GM21717 (cell line): Measurements from ENCODE around the gene PAQR5.
"Not testable (repeated sequence)": the region's sequence is repeated elsewhere in the genome, so short reads cannot be mapped to it uniquely, and the experiment has no call there.

Experiments used
- ATAC-seq: cut with Tn5 transposase; IDR thresholded peaks from one replicate; pipeline ENCODE4 v1.9.1; 2021; ENCODE audit warnings: mild to moderate bottlenecking, moderate library complexity; ENCODE audit not compliant: unreplicated experiment

PAQR5 gene

GRCh38 chr15:69298697-69299441 is at the start of gene PAQR5:
Gene PAQR5, plus strand, starts transcription at chr15:69298912. Its CDS starts 61,169 bp downstream, at chr15:69360081.
- ATAC-seq: no peak

- no peak for ATAC-seq
Measured at GRCh38 chr15:69253156-69253555, 45.6 kb upstream of the PAQR5 start.

GRCh38 chr15:69265347-69265955 is 33.3 kb upstream of the PAQR5 start:
- ATAC-seq: no peak

- ATAC-seq: no peak
Measured at GRCh38 chr15:69271217-69271616, 27.5 kb upstream of the PAQR5 start.

GRCh38 chr15:69272139-69272538 is 26.6 kb upstream of the PAQR5 start:
- ATAC-seq: no peak

GRCh38 chr15:69272891-69273290 is 25.8 kb upstream of the PAQR5 start:
- no peak for ATAC-seq

GRCh38 chr15:69275074-69275670 is 23.5 kb upstream of the PAQR5 start:
- no peak for ATAC-seq

- no peak for ATAC-seq
Measured at GRCh38 chr15:69275933-69276560, 22.7 kb upstream of the PAQR5 start.

GRCh38 chr15:69277316-69277715 is 21.4 kb upstream of the PAQR5 start:
- ATAC-seq: no peak

- no peak for ATAC-seq
Measured at GRCh38 chr15:69279636-69280035, 19.1 kb upstream of the PAQR5 start.

- no peak for ATAC-seq
Measured at GRCh38 chr15:69280783-69281182, 17.9 kb upstream of the PAQR5 start.

GRCh38 chr15:69282104-69282743 is 16.5 kb upstream of the PAQR5 start:
- ATAC-seq: no peak

GRCh38 chr15:69285834-69286233 is 12.9 kb upstream of the PAQR5 start:
- ATAC-seq: no peak

GRCh38 chr15:69288011-69288410 is 10.7 kb upstream of the PAQR5 start:
- no peak for ATAC-seq

- no peak for ATAC-seq
Measured at GRCh38 chr15:69288531-69289341, 10.0 kb upstream of the PAQR5 start.

- no peak for ATAC-seq
Measured at GRCh38 chr15:69289342-69290146, 9.2 kb upstream of the PAQR5 start.

GRCh38 chr15:69290346-69291164 is 8.2 kb upstream of the PAQR5 start:
- ATAC-seq: no peak

GRCh38 chr15:69291651-69292050 is 7.1 kb upstream of the PAQR5 start:
- ATAC-seq: not testable (repeated sequence)
